Left colon (tissue), 2 donors: ENCODE results near the gene EPHB1. TPM values are rescaled to one million over a fixed set of nuclear protein-coding genes. Genes with fewer than 3 reads are reported as not detected.
A peak's percentile ranks its signal among the peaks of the same experiment; 100 is the strongest.

Experiments
- ATAC-seq: fragments of 200-7000 bp; cut with Tn5 transposase; one replicate; pipeline ENCODE4 v1.9.1; 2020; ENCODE audit warnings: mild to moderate bottlenecking, moderate library complexity
- DNase-seq, 2 donors: peaks; one replicate each; pipeline ENCODE4 v3.0.0-alpha.2; 2020
- intact Hi-C, 2 donors: fragments of 100-400 bp; cut with DNase I in 1 of 2; cut with micrococcal nuclease in 1 of 2; formaldehyde crosslinking; loops; one replicate each; pipeline versions ENCODE4 v1.11.2 to v1.14.0; 2022; cut with DNase I, micrococcal nuclease
- total RNA-seq, 2 donors: library from RNA; stranded (reverse); fragmentation: NEBNext Ultra II Directional; extraction: Animal tissue kit (Norgen Biotek cat#: 25700); gene quantifications; one replicate each; pipeline ENCODE4 v1.2.1, GENCODE V29; 2021
- donor health status: DM: no; HTN: no; CAD: no.
- donor health status: DM: yes; HTN: yes; CAD: no.

The EPHB1 gene
- total RNA-seq, 2 donors from 2014 or later = 0.31 to 1.1 TPM

DNA sequence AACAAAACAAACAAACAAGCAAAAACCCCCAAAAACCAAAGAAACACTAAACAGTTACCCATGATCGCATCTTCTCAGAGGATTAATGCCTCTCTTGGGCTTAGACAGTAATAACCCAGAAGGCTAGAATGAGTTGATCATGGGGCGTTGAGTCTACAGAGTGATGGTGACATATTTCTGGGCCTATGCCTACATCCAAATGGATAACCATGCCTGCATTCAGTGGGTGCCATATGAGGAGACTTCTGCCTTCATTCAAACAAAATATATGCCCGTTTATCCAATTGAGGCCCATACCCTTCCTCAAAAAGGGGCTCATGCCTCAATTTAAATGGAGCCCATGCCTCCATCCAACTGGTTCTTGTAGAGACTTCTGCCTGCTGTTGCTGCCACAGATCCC is 284.0 kb downstream of the EPHB1 start:
- DNase-seq (no peak), ATAC-seq (no peak)
- intact Hi-C loops = no loop called here

DNA sequence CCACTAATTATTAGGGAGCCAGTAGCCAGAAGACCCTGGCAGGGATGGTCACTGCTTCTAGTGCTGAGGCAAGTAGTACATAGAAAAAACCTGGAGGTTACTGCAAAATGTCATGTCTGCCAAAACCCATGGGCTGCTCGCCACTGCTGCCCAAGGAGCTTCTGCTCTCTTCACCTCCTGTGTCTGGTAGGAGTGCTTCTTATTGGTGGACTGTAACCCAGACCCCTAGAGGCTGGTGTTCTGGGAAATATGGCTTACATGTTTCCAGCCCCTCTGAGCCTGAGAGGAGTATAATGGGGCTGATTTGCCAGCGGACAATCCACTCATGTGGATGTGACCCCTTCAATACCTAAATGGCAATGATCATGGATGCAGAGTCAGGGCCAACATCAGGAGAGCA is 286.4 kb downstream of the EPHB1 start:
- no peak for ATAC-seq
- no peak for DNase-seq
- intact Hi-C loops = no loop called here

DNA sequence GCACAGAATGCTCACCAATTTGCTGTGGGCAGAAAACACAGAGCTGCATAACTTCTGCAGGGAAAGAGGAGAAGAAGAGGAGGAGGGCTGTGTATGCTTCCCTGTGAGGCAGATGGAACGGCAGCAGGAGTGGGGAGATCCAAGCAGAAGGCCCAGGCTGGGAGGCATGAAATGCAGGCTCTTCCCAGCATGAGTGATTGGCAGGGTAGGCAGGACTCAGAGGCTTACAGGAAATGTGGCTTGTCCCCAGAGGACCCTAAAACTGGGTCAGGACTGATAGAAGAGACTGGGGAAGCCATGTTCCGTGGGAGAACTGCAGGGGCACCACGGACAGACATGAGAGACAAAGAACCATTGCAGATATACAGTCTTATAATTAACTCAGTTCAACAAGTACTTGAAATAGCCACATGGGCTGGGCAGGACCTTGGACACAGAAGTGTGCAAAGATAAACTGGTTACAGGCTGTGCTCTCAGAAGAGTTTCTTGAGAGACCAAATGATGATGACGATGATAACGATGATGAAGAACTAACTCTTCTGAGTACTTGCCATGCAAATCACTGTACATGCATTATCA is 286.9 kb downstream of the EPHB1 start:
- intact Hi-C loops = no loop called here
- ATAC-seq (no peak), DNase-seq (no peak)

DNA sequence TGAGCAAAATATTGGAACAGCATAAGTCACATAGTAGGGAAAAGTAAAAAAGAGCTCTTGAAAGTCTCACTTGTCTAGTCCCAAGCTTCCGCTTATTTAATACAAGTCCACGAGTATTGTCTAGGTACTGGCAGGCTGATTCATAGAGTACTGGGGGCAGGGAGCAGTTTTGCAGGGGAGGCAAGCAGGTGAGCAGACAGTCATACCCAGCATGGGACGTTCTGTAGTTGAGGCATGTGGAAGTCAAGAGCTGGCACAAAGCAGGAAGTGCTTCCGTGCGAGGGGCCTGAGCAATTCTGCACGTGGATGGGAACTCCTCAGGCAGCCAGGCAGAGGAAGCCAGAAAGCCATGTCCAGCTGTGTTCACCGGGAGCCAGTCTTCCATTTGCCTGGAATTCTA is 287.6 kb downstream of the EPHB1 start:
- ATAC-seq = no peak
- DNase-seq = no peak
- intact Hi-C loops = no loop called here

DNA sequence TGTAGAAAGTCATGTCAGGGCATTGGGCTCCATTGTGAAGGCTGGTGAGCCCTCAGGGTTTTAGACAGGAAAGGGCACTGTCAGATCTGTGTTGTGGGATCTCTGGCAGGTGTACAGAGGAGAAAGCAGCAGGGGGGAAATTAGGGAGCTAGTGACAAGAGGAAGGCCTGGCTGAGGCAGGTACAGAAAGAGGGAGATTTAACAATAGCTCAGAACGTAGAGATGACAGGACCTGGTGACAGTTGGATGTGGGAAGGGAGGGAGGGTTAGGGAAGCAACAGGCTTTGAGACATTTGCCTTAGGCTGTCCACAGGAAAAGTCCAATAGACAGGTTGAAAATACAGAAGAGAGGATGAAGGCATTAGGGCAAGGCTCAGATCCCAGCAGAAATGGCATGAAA is 288.1 kb downstream of the EPHB1 start:
- DNase-seq (no peak), ATAC-seq (no peak)
- intact Hi-C loops = no loop called here

DNA sequence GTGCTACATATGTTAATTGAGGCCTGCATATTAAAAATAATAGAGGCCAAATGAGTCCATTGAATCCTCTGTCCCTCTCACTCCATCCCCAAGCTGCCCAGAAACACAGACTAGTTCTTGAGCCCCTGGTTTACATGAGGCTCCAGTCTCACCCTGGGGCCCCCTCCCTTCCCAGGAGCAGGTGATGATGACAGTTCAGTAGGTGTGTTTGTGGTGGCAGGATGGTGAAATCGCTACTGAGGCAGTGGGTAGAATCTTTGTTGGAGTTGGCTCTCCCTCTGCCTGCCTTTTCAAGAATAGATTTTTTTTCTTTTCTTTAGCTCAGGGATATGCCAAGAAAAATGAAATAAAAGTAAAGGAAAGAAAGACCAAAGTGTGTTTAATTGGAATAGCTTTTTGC is 288.7 kb downstream of the EPHB1 start:
- no peak for ATAC-seq
- intact Hi-C loops = no loop called here
- no peak for DNase-seq

DNA sequence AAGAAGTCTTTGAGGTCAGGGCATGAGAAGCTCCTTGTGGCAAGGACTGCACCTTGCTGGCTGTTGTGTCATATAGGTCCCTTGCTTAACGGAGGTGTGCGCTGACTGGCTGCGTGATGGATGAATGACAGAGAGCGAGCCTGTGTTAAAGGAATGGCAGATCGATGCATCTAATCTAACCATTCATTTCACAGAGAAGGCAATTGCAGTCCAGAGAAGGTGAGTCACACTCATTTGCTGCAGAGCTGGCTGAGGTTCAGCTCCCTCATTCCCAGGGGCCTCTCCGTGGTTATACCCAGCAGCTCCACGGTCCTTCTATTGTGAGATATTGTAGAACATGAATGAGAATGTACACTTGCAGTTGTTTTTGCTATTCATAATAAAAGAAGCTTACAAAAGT is 289.3 kb downstream of the EPHB1 start:
- DNase-seq = no peak
- intact Hi-C loops = no loop called here
- ATAC-seq = no peak

DNA sequence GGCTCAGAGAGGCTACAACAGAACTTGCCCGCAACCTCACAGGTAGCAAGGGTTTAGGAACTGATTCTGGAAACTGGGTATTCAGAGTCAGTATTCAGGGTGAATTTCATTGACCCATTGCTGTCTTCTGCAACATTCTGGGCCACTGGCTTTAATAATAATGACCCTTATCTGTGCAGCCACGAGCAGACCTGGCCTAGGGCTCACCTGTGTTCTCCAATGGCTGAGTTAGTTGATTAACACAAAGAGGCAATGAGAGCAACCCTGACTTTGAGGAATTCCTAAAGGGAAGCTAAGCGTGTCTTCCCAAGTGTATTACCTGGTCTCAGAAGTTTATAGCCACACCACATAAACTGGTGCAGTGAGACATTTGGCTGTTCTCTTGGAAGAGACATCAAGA is 289.9 kb downstream of the EPHB1 start:
- intact Hi-C loops = no loop called here

DNA sequence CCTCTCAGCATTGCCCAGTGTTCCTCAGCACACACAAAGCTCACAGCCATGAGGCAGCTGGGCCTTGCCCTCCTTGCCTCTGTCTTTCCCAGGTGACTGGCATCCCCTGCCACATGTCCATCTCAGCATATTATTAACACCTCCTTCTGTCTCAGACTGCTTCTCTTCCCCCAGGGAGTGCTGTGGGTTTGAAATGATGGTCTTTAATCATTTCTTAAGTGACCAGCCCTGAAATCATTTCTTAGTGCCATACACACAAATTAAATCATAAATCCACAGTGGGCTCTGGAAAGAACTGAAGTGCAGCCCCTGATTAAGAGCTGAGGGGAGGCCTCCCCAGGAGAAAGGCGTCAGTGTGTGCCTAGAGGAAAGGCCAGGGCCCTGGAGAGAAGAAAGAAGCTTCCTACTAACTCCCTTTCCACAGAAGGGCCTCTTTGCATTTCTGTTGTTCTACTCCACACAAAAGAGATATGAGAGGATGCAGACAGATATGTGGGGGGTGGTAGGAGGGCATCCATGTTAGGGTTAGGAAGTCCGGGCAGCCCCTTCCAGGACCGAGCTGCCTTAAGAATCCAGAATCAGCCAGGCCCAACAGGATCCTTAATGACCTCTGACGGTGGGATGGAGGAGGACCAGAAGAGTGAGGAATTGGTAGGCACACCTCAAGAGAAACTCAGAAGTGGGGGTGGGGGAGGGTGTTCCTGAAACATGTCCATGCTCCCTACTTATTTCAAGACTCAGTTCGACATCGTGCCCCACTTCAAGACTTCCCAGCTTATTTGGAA is 290.8 kb downstream of the EPHB1 start:
- ATAC-seq (no peak), DNase-seq (no peak)
- intact Hi-C loops = no loop called here

More for the DNA sequence above, 289.9 kb downstream of the EPHB1 start:
- DNase-seq = no peak
- no peak for ATAC-seq

DNA sequence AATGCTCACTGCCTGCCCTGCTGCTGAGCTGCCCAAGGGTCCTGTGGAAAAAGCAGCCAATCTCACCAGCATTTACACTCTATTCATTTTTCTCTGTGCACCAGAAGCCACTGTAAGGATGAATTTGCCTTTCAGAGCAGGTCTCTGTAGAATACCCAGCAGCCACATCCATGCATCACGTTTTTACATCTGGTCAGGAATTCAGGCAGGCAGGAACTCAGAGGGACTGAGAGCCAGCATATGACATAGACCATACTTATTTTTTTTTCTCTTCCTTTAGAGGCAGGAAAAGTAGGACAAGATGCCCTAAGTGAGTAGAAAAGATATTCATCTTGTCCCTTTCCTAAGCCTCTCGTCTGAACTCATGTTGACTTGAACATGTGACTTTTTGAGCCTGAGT is 292.7 kb downstream of the EPHB1 start:
- intact Hi-C loops = no loop called here
- ATAC-seq (no peak), DNase-seq (no peak)

DNA sequence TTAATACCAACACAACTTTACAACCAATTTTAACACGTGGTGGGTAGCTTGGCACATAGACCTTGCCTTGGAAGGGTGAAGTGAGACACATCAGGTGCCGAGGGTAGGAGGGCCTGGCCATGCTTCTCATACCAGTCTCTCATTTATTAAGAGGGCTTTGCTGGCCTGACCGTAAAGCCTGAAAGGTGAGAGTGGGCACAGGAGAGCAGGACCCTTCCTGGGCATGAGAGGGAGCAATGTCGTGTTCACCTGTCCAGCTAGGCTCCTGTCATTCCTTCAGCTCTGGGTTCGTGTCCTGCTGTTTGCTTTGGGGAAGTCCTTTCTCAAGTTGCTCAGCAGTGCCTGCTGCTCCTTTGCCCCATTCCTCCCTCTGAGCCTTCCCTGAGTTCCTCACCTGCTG is 294.4 kb downstream of the EPHB1 start:
- DNase-seq (no peak), ATAC-seq (no peak)
- intact Hi-C loops = no loop called here

DNA sequence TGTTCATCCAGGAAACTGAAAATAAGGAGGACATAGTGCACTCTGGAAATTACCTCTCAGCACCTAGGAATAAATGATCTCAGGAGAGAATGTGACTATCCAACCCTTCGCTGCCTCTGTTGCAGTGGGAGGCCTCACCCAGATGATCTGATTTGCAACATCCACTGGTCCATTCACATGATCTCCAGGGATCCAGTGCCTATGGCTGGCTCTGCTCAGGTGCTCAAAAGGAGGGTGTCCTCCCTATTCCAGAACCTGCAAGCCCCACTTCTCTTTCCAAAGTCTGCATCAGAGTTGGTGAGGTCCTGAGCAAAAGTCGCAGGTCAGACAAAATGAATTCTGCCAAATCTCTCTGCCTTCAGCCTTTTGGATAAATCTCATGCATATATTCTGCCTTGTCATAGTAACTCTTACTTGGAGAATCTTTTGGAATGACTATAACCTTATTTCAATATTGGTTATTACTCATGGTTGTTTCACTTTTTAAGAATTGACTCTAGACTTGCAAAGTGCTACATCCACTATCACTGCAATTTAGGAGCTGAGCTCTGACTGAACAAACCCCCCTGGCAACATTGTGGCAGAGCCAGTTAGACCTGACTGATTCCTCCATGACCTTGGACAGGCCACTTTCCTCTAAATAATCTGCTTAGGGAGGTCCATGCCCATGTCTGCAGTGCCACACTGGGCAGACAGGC is 295.1 kb downstream of the EPHB1 start:
- intact Hi-C loops = no loop called here
- DNase-seq (no peak), ATAC-seq (no peak)

DNA sequence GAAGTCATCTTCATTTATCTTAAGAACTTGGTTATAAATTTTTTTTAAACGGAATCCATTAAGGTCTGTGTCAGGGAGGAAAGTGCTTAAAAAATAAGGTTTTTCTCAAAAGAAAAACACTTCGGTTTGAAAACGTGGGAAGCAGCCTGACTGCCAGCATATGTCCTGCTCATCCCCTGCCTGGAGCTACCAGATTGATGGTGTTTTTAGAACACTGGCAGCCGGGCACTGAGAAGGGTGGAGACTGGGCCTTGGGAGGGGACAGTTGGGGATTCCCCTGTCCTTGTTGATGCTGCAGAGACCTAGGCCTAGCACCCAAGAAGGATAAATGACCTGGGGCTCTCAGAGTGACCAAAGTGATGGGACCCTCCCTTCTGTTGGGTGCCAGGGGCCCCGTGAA is 296.9 kb downstream of the EPHB1 start:
- ATAC-seq (no peak), DNase-seq (no peak)
- intact Hi-C loops = no loop called here

DNA sequence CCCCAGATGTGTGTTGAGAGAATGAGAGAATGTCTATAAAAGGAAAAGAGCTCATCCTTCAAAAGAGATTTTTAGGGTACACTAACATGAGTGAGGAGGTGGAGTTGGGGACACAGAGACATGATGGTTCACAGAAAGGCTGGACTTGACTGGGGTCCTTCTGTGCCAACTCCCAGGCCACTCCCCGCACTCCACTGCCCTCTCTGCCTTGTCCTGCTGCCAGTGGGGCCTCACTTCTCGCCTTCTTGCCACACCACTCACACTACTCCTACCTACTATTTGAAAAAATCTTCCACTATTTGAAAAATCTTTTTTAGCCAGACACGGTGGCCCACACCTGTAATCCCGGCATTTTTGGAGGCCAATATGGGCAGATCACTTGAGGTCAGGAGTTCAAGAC is 298.1 kb downstream of the EPHB1 start:
- intact Hi-C loops = no loop called here
- DNase-seq (no peak), ATAC-seq (no peak)

DNA sequence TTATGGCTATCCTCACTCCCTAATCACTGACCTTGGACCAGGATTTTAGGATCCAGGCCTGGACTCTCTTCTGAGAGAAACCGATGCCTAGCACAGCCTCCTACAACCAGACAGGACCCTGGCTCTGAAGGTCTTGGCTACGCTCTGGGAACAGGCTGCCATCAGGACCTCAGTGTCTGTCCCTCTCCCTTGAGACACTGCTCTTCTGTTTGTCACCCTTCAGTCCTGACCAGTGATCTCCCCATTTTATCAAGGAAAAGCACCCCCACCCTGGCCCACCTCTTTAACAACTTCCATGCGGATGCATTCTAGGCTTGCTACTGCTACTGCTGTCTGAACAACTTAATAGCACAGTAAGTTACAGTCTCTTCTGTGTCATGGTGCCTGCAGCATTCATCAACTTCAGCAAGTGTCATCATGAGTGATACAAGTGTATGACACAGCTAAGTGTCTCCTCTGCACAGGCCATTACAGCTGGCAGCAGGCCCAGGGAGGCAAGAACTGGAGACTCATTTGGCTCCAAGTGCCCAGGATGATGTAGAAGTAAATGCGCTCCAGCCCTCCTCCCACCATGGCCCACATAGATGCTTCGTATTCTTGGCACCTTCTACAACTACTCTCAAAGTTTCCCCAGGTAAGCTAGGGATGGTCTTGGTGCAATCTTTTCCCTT is 302.4 kb downstream of the EPHB1 start:
- ATAC-seq (no peak), DNase-seq (no peak)
- intact Hi-C loops = no loop called here

DNA sequence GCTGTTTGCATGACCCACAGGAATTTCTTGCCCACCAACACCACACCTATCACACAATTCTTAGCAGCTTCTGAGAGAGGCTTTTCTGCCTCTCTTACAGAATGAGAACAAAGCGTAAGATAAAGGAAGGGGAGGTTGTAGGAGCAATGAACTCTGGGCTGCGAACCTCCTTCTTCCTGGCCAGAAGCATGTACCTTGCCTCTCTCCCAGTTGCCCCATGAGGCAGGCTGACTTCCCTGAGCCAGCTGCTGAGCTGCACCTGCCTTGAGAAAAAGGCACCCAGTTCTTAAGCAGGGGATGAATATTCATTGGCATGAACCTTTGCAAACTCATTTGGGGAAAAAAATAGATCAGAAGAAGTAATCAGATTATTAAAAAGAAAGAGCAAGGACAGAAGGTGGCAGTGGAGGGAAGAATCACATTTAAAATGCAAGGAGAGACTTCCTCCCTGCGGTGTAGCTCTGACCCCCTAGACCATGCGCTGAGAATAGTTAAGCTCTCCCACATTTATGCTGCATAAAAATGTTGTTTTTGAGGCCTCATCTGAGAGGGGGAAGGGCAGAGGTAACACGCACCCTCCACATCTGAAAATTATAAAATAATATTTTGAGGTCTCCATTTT is 304.8 kb downstream of the EPHB1 start:
- ATAC-seq = no peak
- intact Hi-C loops = no loop called here
- no peak for DNase-seq

DNA sequence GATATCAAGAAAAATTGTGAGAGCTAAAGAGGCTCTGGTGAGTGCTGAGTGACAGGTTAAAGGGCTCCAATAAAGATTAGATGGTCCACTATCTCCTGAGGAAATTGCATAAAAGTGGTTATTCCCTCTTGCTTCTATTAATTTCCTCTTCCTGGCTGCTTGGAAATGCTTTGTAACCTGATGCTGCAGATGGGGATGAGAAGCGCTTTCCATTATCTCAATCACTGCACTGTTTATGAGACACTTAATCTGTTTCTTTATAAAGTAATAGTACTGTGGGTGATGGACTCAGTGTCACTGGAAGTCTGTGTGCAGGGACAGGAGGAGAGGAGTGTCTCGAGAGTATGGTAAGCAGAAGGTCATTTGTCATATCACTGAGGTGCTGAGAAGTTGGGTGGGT is 305.3 kb downstream of the EPHB1 start:
- no peak for DNase-seq
- ATAC-seq = no peak
- intact Hi-C loops = no loop called here

DNA sequence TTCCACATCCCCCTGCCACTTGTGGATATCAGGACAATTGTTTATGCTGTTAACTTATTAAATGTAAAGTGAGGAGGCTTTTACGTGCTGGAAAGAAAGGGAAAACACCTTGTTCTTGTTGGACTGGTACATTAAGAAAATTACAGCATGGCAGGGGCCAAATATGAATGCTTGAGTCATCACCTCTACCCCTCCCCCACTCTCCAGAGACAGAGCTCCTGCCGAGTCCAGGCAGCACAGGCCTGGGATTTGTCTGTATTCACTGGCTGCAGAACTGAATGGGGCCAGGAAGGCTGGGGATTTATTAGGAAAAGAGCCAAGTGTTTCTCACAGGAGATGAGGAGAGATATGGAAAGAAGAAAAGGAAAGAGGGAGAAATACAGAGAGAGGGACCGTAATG is 308.9 kb downstream of the EPHB1 start:
- DNase-seq (peak in 1 of 2 donors; percentile 26), ATAC-seq (no peak)
- intact Hi-C loops = no loop called here

DNA sequence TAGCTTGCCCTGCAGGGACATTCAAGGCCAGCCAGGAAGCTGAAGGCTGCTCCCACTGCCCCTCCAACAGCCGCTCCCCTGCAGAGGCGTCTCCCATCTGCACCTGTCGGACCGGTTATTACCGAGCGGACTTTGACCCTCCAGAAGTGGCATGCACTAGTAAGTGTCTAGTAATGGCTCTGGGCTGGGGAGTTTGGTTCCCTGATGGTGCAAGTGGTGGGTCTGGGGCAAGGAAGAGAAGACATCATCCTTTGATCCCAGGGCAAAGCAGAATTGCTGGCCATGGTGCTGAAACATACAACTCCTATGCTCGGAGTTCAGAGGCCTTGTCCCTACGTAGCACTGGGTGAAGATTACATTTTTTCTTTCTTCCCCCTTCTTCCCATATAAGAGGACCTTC is 311.4 kb downstream of the EPHB1 start:
- ATAC-seq (peak; percentile 99), DNase-seq (peak; percentile 68 to 78)
- intact Hi-C loops = no loop called here
